OCI-M1 (cell line): ENCODE data around the gene DUSP2.
"Not testable (repeated sequence)": the region's sequence is repeated elsewhere in the genome, so short reads cannot be mapped to it uniquely, and the experiment has no call there.

Experiments used
- DNase-seq: peaks from one replicate; lab custom pipeline; 2025; lab: John Stamatoyannopoulos, UW

DUSP2 gene

GRCh38 chr2:96146881-96147592, 1.8 kb upstream of the DUSP2 start:
- DNase-seq: no peak

GRCh38 chr2:96146153-96146880, 1.1 kb upstream of the DUSP2 start:
- no peak for DNase-seq

- no peak for DNase-seq
Measured at GRCh38 chr2:96145848-96146152, 560 bp upstream of the DUSP2 start.

- peak; percentile 55 for DNase-seq
Measured at GRCh38 chr2:96144481-96145035, 682 bp downstream of the DUSP2 start.

- peak; percentile 51 for DNase-seq
Measured at GRCh38 chr2:96143848-96144480, 1.3 kb downstream of the DUSP2 start.

GRCh38 chr2:96143231-96143847, 1.9 kb downstream of the DUSP2 start:
- DNase-seq: no peak

- no peak for DNase-seq
Measured at GRCh38 chr2:96142217-96143113, 2.8 kb downstream of the DUSP2 start.

GRCh38 chr2:96141624-96141967, 3.6 kb downstream of the DUSP2 start:
- not testable (repeated sequence) for DNase-seq

- no peak for DNase-seq
Measured at GRCh38 chr2:96140941-96141623, 4.2 kb downstream of the DUSP2 start.

- DNase-seq: no peak
Measured at GRCh38 chr2:96139181-96139758, 6.0 kb downstream of the DUSP2 start.

GRCh38 chr2:96138179-96139145, 6.8 kb downstream of the DUSP2 start, which contains the start of gene ASTL:
ASTL (minus strand) TSS chr2:96138502; CDS start chr2:96138436, 66 bp downstream.
- DNase-seq: peak; percentile 54

GRCh38 chr2:96137321-96138178, 7.7 kb downstream of the DUSP2 start:
- DNase-seq: no peak

GRCh38 chr2:96136129-96136720, 9.0 kb downstream of the DUSP2 start:
- DNase-seq: no peak

GRCh38 chr2:96135621-96136020, 9.6 kb downstream of the DUSP2 start:
- no peak for DNase-seq

- no peak for DNase-seq
Measured at GRCh38 chr2:96135171-96135570, 10.1 kb downstream of the DUSP2 start.

GRCh38 chr2:96134421-96134820, 10.8 kb downstream of the DUSP2 start:
- no peak for DNase-seq

GRCh38 chr2:96131813-96132745, 13.2 kb downstream of the DUSP2 start:
- DNase-seq: no peak
